Measurements from ENCODE around the gene BRIP1.

- TF ChIP-seq CTCF (IDR thresholded peaks at IDR 0.05; ENCODE audit: low read depth, low read length) (no peak), POLR2A (IDR thresholded peaks at IDR 0.05; ENCODE audit: extremely low read depth, insufficient read length) (no peak), MAX (IDR thresholded peaks at IDR 0.05; ENCODE audit: low read depth, low read length) (no peak)
These were observed 230.5 kb downstream of the BRIP1 start for GRCh38 chr17:61632826-61633225.

Data from NB4 (cell line).